SK-N-MC (cell line): ENCODE results near the gene CFAP299.
"Not testable (repeated sequence)": the region's sequence is repeated elsewhere in the genome, so short reads cannot be mapped to it uniquely, and the experiment has no call there.

Experiments
- EZH2 ChIP-seq: fragments of 200-600 bp; sonication (generic); IDR thresholded peaks from one replicate; pipeline ENCODE4 v1.6.1; 2017; ENCODE audit warnings: antibody characterized with exemption
- POLR2AphosphoS5 ChIP-seq: IDR thresholded peaks from 2 replicates; pipeline ENCODE4 v1.6.1; 2012; ENCODE audit warnings: mild to moderate bottlenecking, low read depth, low read length, borderline replicate concordance

DNA sequence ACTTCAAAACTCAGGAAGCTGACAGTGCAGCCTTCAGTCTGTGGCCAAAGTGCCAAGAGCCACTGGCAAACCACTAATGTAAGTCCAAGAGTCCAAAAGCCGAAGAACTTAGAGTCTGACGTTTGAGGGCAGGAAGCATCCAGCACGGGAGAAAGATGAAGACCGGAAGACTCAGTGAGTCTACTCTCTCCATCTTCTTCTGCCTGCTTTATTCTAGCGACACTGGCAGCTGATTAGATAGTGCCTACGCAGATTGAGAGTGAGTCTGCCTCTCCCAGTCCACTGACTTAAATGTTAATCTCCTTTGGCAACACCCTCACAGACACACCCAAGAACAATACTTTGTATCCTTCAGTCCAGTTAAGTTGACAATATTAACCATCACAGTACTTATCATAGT is 414.0 kb downstream of the CFAP299 start:
- not testable (repeated sequence) for TF ChIP-seq POLR2AphosphoS5, EZH2
